B cell (primary cell): ENCODE measurements around the gene PABPN1. TPM values are rescaled to one million over a fixed set of nuclear protein-coding genes. Genes with fewer than 3 reads are reported as not detected.

Source experiments
- ATAC-seq: fragments of 200-7000 bp; cut with Tn5 transposase; one replicate; pipeline ENCODE4 v1.10.0; 2021; ENCODE audit warnings: low read depth, mild to moderate bottlenecking, moderate number of reproducible peaks, moderate library complexity
- CTCF ChIA-PET: fragments of 350-600 bp; sonication (Branson Sonifier 250); formaldehyde crosslinking; loops from one replicate; lab custom pipeline; 2021; ENCODE audit warnings: antibody characterized with exemption, inconsistent platforms; lab: Charles Lee
- POLR2A ChIA-PET: fragments of 350-600 bp; sonication (Branson Sonifier 250); formaldehyde crosslinking; loops from one replicate; lab custom pipeline; 2021; ENCODE audit warnings: antibody characterized with exemption; lab: Charles Lee
- DNase-seq: peaks from one replicate; pipeline ENCODE4 v3.0.0; 2013
- H2AFZ ChIP-seq: 2 replicates; pipeline ENCODE4 v1.6.1; 2012; ENCODE audit warnings: mild to moderate bottlenecking, low read depth, low read length; ENCODE audit not compliant: insufficient read depth, poor library complexity, severe bottlenecking
- H3K27ac ChIP-seq, 2 donors: 1 replicate in 1 of 2; 2 replicates in 1 of 2; pipeline ENCODE4 v1.5.1; 2012 to 2013; ENCODE audit warnings: low read length in 2 of 2, mild to moderate bottlenecking in 2 of 2, moderate library complexity in 1 of 2
- H3K27me3 ChIP-seq, 4 experiments: fragments of 200-600 bp in 1 of 4; sonication (generic) in 1 of 4; replicated peaks in 1 of 4; 1 replicate in 2 of 4; 2 replicates in 2 of 4; pipeline versions ENCODE4 v1.6.1 to v1.7.0; 2013 to 2016; ENCODE audit warnings: low read length in 3 of 4, mild to moderate bottlenecking in 2 of 4, mixed read lengths in 1 of 4, moderate library complexity in 1 of 4; ENCODE audit not compliant: insufficient read depth in 4 of 4, control insufficient read depth in 3 of 4; ENCODE audit errors: control extremely low read depth in 1 of 4
- H3K36me3 ChIP-seq, 2 experiments: replicated peaks in 1 of 2; 1 replicate in 1 of 2; 2 replicates in 1 of 2; pipeline versions ENCODE4 v1.6.1 to v1.7.1; 2013; ENCODE audit warnings: low read length in 1 of 2; ENCODE audit not compliant: insufficient read depth in 2 of 2, control insufficient read depth in 1 of 2; ENCODE audit errors: control extremely low read depth in 1 of 2, extremely low read depth in 1 of 2
- H3K4me1 ChIP-seq, 2 donors: fragments of 200-600 bp in 1 of 2; sonication (generic) in 1 of 2; 1 replicate in 1 of 2; 2 replicates in 1 of 2; pipeline versions ENCODE4 v1.5.1 to v1.6.1; 2013 to 2017; ENCODE audit warnings: low read length in 2 of 2; ENCODE audit not compliant: control insufficient read depth in 2 of 2, insufficient read depth in 2 of 2
- H3K4me2 ChIP-seq: replicated peaks from 2 replicates; pipeline ENCODE3; 2012; ENCODE audit warnings: mild to moderate bottlenecking, low read depth, low read length; ENCODE audit not compliant: poor library complexity, severe bottlenecking
- H3K4me3 ChIP-seq, 5 experiments: fragments of 200-600 bp in 1 of 5; sonication (generic) in 1 of 5; 1 replicate in 3 of 5; 2 replicates in 2 of 5; pipeline versions ENCODE4 v1.5.1 to v1.7.0; 2011 to 2016; ENCODE audit warnings: low read length in 4 of 5, mild to moderate bottlenecking in 4 of 5, low read depth in 2 of 5, control low read depth in 1 of 5, moderate library complexity in 1 of 5; ENCODE audit not compliant: insufficient read depth in 1 of 5; ENCODE audit errors: control extremely low read depth in 1 of 5, extremely low read depth in 1 of 5
- H3K79me2 ChIP-seq: fragments of 200-600 bp; sonication (generic); one replicate; pipeline ENCODE4 v1.6.0; 2016; ENCODE audit warnings: low read length; ENCODE audit not compliant: control insufficient read depth, insufficient read depth
- H3K9ac ChIP-seq: fragments of 200-600 bp; sonication (generic); 2 replicates; pipeline ENCODE4 v1.6.1; 2017; ENCODE audit warnings: mild to moderate bottlenecking, low read length, moderate library complexity
- H3K9me3 ChIP-seq, 3 donors: one replicate each; pipeline versions ENCODE4 v1.6.1 to v1.7.1; 2013; ENCODE audit warnings: low read length in 2 of 3; ENCODE audit not compliant: control insufficient read depth in 2 of 3, insufficient read depth in 1 of 3; ENCODE audit errors: control extremely low read depth in 1 of 3
- H4K20me1 ChIP-seq: 2 replicates; pipeline ENCODE4 v1.6.0; 2012; ENCODE audit warnings: mild to moderate bottlenecking, low read length; ENCODE audit not compliant: insufficient read depth, control insufficient read depth, poor library complexity, severe bottlenecking
- H3K27ac Mint-ChIP-seq: one replicate; pipeline ENCODE4 v1.8.0; 2021; ENCODE audit warnings: mixed read lengths
- H3K27me3 Mint-ChIP-seq: one replicate; pipeline ENCODE4 v1.8.0; 2021; ENCODE audit warnings: mixed read lengths
- H3K4me1 Mint-ChIP-seq: one replicate; pipeline ENCODE4 v1.8.0; 2021; ENCODE audit warnings: mixed read lengths
- H3K4me3 Mint-ChIP-seq: one replicate; pipeline ENCODE4 v1.8.0; 2021; ENCODE audit warnings: mixed read lengths
- H3K9me3 Mint-ChIP-seq: one replicate; pipeline ENCODE4 v1.8.0; 2022; ENCODE audit warnings: mixed read lengths; ENCODE audit not compliant: insufficient read depth
- CTCF ChIP-seq: fragments of 200-600 bp; IDR thresholded peaks from one replicate; pipeline ENCODE4 v1.8.0; 2022; ENCODE audit warnings: antibody characterized with exemption, mild to moderate bottlenecking
- EZH2 ChIP-seq: IDR thresholded peaks from 2 replicates; pipeline ENCODE4 v1.6.1; 2012; ENCODE audit warnings: borderline replicate concordance, low read depth, mild to moderate bottlenecking, moderate library complexity, low read length; ENCODE audit not compliant: insufficient read depth, poor library complexity, severe bottlenecking
- WGBS: methylation state at CpG from one replicate; pipeline ENCODE4 v1.1.5; 2013; ENCODE audit warnings: missing lambda C conversion rate; ENCODE audit not compliant: insufficient coverage; 5-methylcytosine and 5-hydroxymethylcytosine counted together
- intact Hi-C: fragments of 100-400 bp; cut with micrococcal nuclease; formaldehyde crosslinking; loops from one replicate; pipeline ENCODE4 v1.10.0; 2022
- polyA plus RNA-seq: library from polyadenylated mRNA; depleted of rRNA; stranded (reverse); fragments of >200 nt; gene quantifications from 2 replicates; pipeline ENCODE4 v1.2.3, GENCODE V29; 2012
- total RNA-seq, 2 donors: library from RNA; stranded (reverse); fragments of 120-200 nt in 1 of 2; gene quantifications; 1 replicate in 1 of 2; 2 replicates in 1 of 2; pipeline versions ENCODE4 v1.2.3 to v1.2.4, GENCODE V29; 2013 to 2022

The PABPN1 gene
- total and polyA plus RNA-seq, 2 donors (not counting 1 experiment from before 2014, with no cell fraction given) = 283 to 293 TPM

GRCh38 chr14:23361320-23361719 lies 40.1 kb downstream of the PABPN1 start:
- Mint-ChIP-seq H3K4me3 (no peak overlapping the region), H3K4me1 (no peaks in the 10 kb centered on the region), H3K9me3 (no peaks in the 10 kb centered on the region), H3K27me3 (peaks cover 27% of the 10 kb centered on the region), H3K27ac (no peak overlapping the region)
- POLR2A ChIA-PET = no interaction called here
- Histone ChIP-seq H3K9ac (no peak overlapping the region), H2AFZ (no peak overlapping the region), H3K27ac (no peak overlapping the region), H3K79me2 (no peaks in the 10 kb centered on the region), H3K4me3 (no peak overlapping the region), H3K36me3 (no peaks in the 10 kb centered on the region), H3K9me3 (peaks cover 0 to 3% (median 0%) of the 10 kb centered on the region in 3 donors), H4K20me1 (no peaks in the 10 kb centered on the region), H3K4me2 (no peak overlapping the region), H3K4me1 (no peaks in the 10 kb centered on the region), H3K27me3 (peaks cover 0 to 22% (median 3%) of the 10 kb centered on the region in 4 experiments)
- TF ChIP-seq EZH2 (no peak), CTCF (no peak)
- ATAC-seq (no peak), DNase-seq (no peak)
- intact Hi-C loops = no loop called here
- CTCF ChIA-PET = interaction anchor here (0.5 to 1.2 kb wide), 2 partner anchors 18 to 240 kb away, joined by 3 to 4 read pairs; no protein-coding TSS in a partner anchor

GRCh38 chr14:23361763-23362162 lies 40.5 kb downstream of the PABPN1 start:
- ChIA-PET CTCF (interaction anchor here (0.5 to 1.2 kb wide), 3 partner anchors 18 to 241 kb away, joined by 3 to 4 read pairs (median 3); no protein-coding TSS in a partner anchor), POLR2A (no interaction called here)
- H2AFZ ChIP-seq = no peak overlapping the region
- DNase-seq (no peak), ATAC-seq (no peak)
- peaks cover 0 to 26% (median 3%) of the 10 kb centered on the region in 4 experiments for H3K27me3 ChIP-seq
- no peak overlapping the region for H3K9ac ChIP-seq
- peaks cover 0 to 3% (median 0%) of the 10 kb centered on the region in 3 donors for H3K9me3 ChIP-seq
- TF ChIP-seq CTCF (no peak), EZH2 (no peak)
- H4K20me1 ChIP-seq = no peaks in the 10 kb centered on the region
- no peaks in the 10 kb centered on the region for H3K9me3 Mint-ChIP-seq
- H3K4me3 Mint-ChIP-seq = no peak overlapping the region
- H3K4me3 ChIP-seq = no peak overlapping the region
- H3K4me1 ChIP-seq = no peaks in the 10 kb centered on the region
- no peaks in the 10 kb centered on the region for H3K36me3 ChIP-seq
- no peaks in the 10 kb centered on the region for H3K79me2 ChIP-seq
- no peak overlapping the region for H3K27ac ChIP-seq
- intact Hi-C loops = no loop called here
- no peak overlapping the region for H3K27ac Mint-ChIP-seq
- H3K4me1 Mint-ChIP-seq = no peaks in the 10 kb centered on the region
- 80% methylated on average over 2 of the region's 6 CpGs for WGBS
- no peak overlapping the region for H3K4me2 ChIP-seq
- H3K27me3 Mint-ChIP-seq = peaks cover 27% of the 10 kb centered on the region
